ENCODE data around the gene ART4.

ART4 gene

GRCh38 chr12:14826491-14826890 lies 16.8 kb downstream of the ART4 start:
- no peak for DNase-seq (ENCODE audit: low read depth, low spot score)
- in situ Hi-C loops (cut with HindIII; ENCODE audit: low sequenced_read_pairs): no loop called here
- no peak for TF ChIP-seq CTCF (IDR thresholded peaks at IDR 0.05; ENCODE audit: low read depth, low read length)

DNA sequence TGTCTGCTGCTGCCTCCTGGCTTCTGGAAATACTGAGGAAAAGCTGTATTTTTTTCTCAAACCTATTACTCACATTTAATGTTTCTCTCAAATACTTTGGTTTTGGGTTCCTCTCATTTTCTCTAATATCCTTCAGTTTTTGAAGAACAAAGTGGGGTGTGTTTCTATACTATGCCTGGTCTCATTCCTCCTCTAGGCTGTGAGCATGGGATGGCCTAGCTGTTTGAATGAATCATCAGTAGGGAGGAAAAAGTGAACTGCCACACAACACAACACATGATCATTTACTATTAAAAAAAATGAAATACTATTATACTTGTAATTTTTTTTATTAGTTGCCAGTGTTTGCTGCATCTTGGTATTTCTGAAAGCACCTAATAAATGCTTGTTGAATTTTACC lies 18.1 kb downstream of the ART4 start:
- no peak overlapping the region for H3K4me3 ChIP-seq (ENCODE audit: low read depth, low read length)
- in situ Hi-C loops (cut with HindIII; ENCODE audit: low sequenced_read_pairs): no loop called here
- no peak for DNase-seq (ENCODE audit: low read depth, low spot score)
- TF ChIP-seq CTCF (IDR thresholded peaks at IDR 0.05; ENCODE audit: low read depth, low read length): no peak

More at GRCh38 chr12:14826491-14826890, 16.8 kb downstream of the ART4 start:
- H3K4me3 ChIP-seq (ENCODE audit: low read depth, low read length): no peak overlapping the region

DNA sequence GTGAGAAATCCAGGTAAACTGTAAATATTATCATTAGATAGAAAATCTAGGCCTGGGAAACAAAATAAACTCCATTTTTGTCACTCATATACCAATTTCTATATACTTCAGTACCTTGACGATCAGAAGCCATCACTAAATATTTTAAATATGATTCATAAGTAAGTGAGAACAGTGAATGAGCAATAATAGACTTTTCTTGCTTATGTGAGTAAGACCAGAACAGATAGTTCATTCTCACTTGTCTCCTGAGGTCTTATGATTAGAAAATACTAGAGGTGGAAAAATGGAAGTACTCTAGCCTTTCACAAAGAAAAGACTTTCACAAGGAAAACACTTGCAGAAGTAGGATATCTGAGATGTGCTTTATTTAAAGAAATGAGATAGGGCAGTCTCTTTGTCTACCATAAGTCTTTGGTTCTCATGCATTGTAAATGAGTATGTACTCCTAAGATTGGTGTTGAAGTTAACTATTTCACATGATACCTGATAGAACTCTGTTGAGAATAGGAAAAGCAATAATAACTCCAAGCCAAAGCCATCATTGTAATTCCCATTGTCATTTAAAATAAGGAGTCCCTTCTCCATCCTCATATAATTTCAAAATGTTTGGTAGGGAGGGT lies 19.2 kb downstream of the ART4 start:
- no peak for DNase-seq (ENCODE audit: low read depth, low spot score)
- H3K4me3 ChIP-seq (ENCODE audit: low read depth, low read length): no peak overlapping the region
- no peak for TF ChIP-seq CTCF (IDR thresholded peaks at IDR 0.05; ENCODE audit: low read depth, low read length)
- in situ Hi-C loops (cut with HindIII; ENCODE audit: low sequenced_read_pairs): no loop called here

GRCh38 chr12:14814014-14814413 lies 29.3 kb downstream of the ART4 start, which contains the start of gene SMCO3:
SMCO3 (minus strand) TSS chr12:14814182; CDS start chr12:14806680, 7,502 bp downstream.
- DNase-seq (ENCODE audit: low read depth, low spot score): no peak
- in situ Hi-C loops (cut with HindIII; ENCODE audit: low sequenced_read_pairs): no loop called here
- no peak for TF ChIP-seq CTCF (IDR thresholded peaks at IDR 0.05; ENCODE audit: low read depth, low read length)
- no peak within 1 kb of the TSS for H3K4me3 ChIP-seq (ENCODE audit: low read depth, low read length)

GRCh38 chr12:14811486-14811885 lies 31.8 kb downstream of the ART4 start:
- DNase-seq (ENCODE audit: low read depth, low spot score): no peak
- H3K4me3 ChIP-seq (ENCODE audit: low read depth, low read length): no peak overlapping the region
- TF ChIP-seq CTCF (IDR thresholded peaks at IDR 0.05; ENCODE audit: low read depth, low read length): no peak
- in situ Hi-C loops (cut with HindIII; ENCODE audit: low sequenced_read_pairs): no loop called here

DNA sequence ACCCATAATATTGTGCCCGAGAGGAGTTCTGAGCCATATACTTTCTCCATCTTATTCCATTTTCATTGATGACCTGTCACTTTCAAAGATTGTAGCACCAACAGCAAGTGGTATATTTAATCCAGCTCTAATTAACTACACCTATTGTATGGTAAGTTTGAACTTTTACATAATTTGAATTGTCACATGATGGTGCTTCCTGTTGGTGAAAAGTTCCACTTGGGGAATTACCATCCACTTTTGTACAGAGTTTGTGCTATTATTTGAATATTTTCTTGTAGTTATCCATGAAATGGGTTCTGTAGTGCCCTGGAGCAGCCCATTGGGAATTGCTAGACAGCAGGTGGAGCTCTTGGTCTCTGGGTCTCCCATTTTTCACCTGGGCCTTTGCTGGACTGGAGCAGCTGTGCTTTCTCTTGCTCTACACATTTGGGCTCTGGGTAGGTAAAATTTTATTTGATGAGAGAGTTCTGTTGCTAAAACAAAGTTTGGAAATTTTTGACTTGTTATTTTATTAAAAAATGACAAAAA lies 32.3 kb downstream of the ART4 start:
- DNase-seq (ENCODE audit: low read depth, low spot score): peak; percentile 24

More for the DNA sequence above, 32.3 kb downstream of the ART4 start:
- no peak overlapping the region for H3K4me3 ChIP-seq (ENCODE audit: low read depth, low read length)
- TF ChIP-seq CTCF (IDR thresholded peaks at IDR 0.05; ENCODE audit: low read depth, low read length): peak; percentile 68
- in situ Hi-C loops (cut with HindIII; ENCODE audit: low sequenced_read_pairs): no loop called here

Data from astrocyte of the spinal cord (primary cell).